Measurements from ENCODE around the gene MRGPRG.

GRCh38 chr11:3180869-3181268, 37.7 kb downstream of the MRGPRG start:
- TF ChIP-seq CTCF (conservative IDR thresholded peaks at IDR 0.05 in 1 of 2, IDR thresholded peaks at IDR 0.05 in 1 of 2; ENCODE audit: low read depth in 1 of 2, low read length in 2 of 2) (no peak), EZH2 (IDR thresholded peaks at IDR 0.05; ENCODE audit: low read length, missing control alignments) (no peak)

All from fibroblast of lung (primary cell).